COLO829 (cell line): ENCODE data around the gene RIOK3.
"Not testable (repeated sequence)": the region's sequence is repeated elsewhere in the genome, so short reads cannot be mapped to it uniquely, and the experiment has no call there.

Experiments
- DNase-seq: peaks from one replicate; pipeline ENCODE4 v3.0.0; 2012; ENCODE audit warnings: low spot score

Gene RIOK3

GRCh38 chr18:23498117-23498516 lies 45.0 kb downstream of the RIOK3 start:
- DNase-seq, result no peak

GRCh38 chr18:23498877-23499276 lies 45.8 kb downstream of the RIOK3 start:
- DNase-seq, result peak; percentile 39

- no peak for DNase-seq
These were observed 46.2 kb downstream of the RIOK3 start for GRCh38 chr18:23499291-23499781.

GRCh38 chr18:23501626-23502025 lies 48.5 kb downstream of the RIOK3 start:
- no peak for DNase-seq

GRCh38 chr18:23502516-23503037 lies 49.5 kb downstream of the RIOK3 start:
- no peak for DNase-seq

GRCh38 chr18:23503038-23503962 lies 50.2 kb downstream of the RIOK3 start, which contains the start of gene RMC1:
RMC1 (plus strand) TSS chr18:23503511; CDS start chr18:23503619, 108 bp downstream.
- DNase-seq, result peak; percentile 88

GRCh38 chr18:23503963-23504344 lies 50.9 kb downstream of the RIOK3 start:
- DNase-seq, result no peak

- DNase-seq, result no peak
These were observed 51.6 kb downstream of the RIOK3 start for GRCh38 chr18:23504720-23505119.

GRCh38 chr18:23506393-23506792 lies 53.3 kb downstream of the RIOK3 start:
- DNase-seq, result no peak

- not testable (repeated sequence) for DNase-seq
These were observed 57.8 kb downstream of the RIOK3 start for GRCh38 chr18:23510923-23511322.

GRCh38 chr18:23512216-23512615 lies 59.1 kb downstream of the RIOK3 start:
- not testable (repeated sequence) for DNase-seq

- no peak for DNase-seq
These were observed 59.6 kb downstream of the RIOK3 start for GRCh38 chr18:23512641-23513040.

GRCh38 chr18:23515911-23516546 lies 62.9 kb downstream of the RIOK3 start:
- peak; percentile 40 for DNase-seq

GRCh38 chr18:23519734-23520133 lies 66.6 kb downstream of the RIOK3 start:
- DNase-seq, result no peak

- DNase-seq, result no peak
These were observed 68.2 kb downstream of the RIOK3 start for GRCh38 chr18:23521271-23521670.

GRCh38 chr18:23521907-23522306 lies 68.8 kb downstream of the RIOK3 start:
- no peak for DNase-seq

GRCh38 chr18:23523429-23524212 lies 70.5 kb downstream of the RIOK3 start:
- DNase-seq, result no peak

- no peak for DNase-seq
These were observed 71.2 kb downstream of the RIOK3 start for GRCh38 chr18:23524213-23524707.

- DNase-seq, result no peak
These were observed 73.5 kb downstream of the RIOK3 start for GRCh38 chr18:23526501-23527063.

- DNase-seq, result no peak
These were observed 75.7 kb downstream of the RIOK3 start for GRCh38 chr18:23528580-23529472.
